GM18502 (cell line): ENCODE results near the gene TMEM19.

Source experiments
- ATAC-seq: cut with Tn5 transposase; IDR thresholded peaks from one replicate; pipeline ENCODE4 v1.9.1; 2021; ENCODE audit warnings: mild to moderate bottlenecking; ENCODE audit not compliant: unreplicated experiment, poor library complexity

Gene TMEM19

GRCh38 chr12:71708658-71709057 is 22.8 kb downstream of the TMEM19 start:
- ATAC-seq: no peak

DNA sequence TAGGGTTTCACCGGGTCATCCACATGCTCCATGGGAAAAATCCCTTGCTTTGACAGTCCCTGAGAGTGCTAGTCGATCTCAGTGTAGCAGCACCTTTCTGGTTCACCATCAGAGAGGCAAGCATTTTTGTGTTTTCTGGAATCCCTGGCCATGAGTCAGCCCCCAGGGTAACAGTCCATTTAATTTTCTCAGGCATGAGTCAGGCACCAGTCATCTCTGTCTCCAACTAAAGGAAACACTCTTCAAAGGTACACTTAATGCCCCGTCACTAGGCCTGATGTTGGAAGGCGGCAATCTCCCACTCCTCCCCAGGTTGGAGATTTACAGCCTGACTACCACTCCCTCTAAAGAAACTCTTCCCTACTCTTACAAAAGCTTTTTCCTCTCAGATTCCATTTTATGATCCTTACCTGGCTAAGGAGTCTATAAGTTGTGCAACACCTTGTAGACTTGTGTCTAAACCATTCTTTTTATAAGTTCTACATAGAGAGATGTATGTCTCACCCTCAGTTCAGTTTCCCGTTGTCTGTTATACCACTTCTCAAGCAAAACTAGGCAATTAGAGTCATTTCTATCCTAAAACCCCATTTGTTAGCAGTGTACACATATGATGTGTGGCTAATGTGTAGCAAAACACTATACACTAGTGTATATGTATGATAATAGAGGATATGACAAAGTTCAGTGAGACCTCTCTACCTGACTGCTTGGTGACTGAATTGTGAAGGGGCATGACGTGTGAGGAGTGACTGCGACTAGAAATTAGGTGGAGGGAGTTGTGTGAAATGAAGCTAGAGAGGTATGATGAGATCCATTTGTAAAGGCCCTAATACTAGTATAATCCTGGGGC is 24.6 kb downstream of the TMEM19 start:
- ATAC-seq: no peak

DNA sequence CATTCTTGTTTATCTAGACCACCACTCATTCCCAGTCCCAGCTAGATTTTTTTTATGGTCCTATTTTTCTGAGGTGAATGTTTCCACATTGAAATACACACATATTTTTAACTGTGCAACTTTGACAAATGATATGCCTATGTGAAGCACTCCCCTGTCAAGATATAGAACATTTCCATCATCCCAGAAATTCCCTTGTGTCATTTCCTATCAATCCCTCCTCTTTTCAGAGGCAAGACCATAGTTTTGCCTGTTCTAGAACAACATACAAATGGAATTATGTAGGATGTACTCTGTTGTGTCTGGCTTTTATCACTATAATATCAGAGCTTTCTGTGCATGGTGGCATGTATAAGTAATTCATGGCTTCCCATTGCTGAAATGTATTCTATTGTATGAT is 32.7 kb downstream of the TMEM19 start:
- ATAC-seq: no peak

DNA sequence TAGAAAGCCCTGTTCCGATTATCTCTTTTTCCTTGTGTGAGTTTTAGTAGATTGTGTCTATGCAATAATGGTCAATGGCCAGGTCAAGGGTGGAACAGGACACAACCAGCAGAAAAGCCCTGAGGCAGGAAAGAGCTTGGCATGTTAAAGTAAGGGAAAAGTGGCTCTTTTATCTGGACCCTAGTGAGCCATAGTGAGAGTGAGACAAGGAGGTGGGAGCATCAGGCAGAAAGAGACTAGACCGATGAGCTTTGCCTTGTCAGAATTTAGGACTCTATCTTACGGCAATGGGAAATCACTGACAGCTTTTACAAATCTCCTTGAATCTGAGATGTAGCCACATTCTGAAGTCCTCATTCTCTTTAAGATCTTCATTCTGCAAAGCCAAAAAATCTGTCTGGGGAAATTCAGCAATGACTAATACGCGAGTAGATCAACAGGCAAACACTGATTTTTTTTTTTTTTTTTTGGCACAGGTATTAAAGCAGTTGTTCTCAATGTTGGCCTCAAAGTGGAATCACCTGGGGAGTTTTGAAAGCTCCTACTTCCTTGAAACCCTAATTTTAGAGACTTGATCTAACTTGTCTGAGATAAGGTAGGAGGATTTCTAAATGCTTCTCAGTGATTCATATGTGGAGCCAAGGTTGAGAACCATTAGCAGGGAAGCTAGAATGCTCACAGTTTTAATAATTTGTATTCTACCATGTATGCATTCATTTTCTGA is 33.9 kb downstream of the TMEM19 start:
- ATAC-seq: no peak

DNA sequence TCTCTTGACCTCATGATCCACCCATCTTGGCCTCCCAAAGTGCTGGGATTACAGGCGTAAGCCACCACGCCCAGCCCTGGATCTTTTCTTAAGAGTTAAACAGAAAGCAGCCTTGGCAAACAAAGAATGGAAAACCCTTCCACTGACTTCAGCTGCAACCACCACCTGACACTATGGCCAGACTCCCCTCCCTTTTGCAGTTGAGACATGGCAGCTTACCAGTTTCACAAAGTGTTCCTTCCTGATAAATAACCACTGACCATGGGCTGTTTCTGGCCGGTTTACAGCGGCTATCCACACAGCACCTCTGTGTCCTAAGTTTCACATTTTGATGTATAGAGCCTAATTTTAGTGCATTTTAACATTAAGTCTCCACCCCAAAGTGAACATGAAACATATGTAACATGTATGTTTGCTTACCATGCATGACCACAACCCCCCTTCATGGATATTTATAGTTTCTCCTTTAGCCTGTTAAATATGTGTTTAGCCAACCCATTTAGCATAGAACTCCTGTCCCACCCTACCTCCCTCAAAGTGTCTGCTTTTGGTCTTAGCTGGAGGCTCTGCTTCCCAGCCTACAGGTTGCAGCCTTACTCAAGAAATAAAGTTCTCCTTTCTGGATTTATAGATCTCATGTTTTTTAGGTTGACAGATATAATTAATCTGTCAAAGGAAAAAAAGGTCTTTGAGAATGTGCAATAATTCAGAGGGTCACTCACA is 36.1 kb downstream of the TMEM19 start:
- no peak for ATAC-seq

DNA sequence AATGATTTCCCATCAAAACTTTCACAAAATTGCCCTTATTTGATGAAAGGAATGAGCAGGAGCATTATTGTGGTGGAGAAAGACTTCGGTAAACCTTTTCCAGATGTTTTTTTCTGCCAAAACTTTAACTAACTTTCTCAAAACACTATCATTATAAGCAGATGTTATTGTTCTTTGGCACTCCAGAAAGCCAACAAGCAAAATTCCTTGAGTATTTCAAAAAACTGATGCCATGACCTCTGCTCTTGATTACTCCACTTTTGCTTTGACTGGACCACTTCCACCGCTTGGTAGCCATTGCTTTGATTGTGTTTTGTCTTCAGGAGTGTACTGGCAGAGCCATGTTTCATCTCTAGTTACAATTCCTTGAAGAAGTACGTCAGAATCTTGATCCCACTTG is 39.1 kb downstream of the TMEM19 start:
- no peak for ATAC-seq

DNA sequence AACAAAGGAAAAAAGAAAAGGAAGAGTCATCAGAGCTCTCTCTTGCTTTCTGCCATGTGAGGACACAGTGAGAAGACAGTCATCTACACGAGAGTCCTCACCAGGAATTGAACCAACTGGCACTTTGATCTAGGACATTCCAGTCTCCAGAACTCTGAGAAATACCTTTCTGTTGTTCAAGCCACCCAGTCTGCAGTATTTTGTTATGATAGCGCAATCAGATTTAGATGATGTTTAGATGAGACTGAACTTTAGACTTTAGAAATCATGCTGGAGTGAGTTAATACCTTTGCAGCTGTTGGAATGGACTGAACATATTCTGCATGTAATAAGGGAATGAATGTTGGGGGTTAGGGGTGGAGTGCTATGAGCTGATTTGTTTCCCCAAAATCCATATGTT is 40.7 kb downstream of the TMEM19 start:
- ATAC-seq: no peak

DNA sequence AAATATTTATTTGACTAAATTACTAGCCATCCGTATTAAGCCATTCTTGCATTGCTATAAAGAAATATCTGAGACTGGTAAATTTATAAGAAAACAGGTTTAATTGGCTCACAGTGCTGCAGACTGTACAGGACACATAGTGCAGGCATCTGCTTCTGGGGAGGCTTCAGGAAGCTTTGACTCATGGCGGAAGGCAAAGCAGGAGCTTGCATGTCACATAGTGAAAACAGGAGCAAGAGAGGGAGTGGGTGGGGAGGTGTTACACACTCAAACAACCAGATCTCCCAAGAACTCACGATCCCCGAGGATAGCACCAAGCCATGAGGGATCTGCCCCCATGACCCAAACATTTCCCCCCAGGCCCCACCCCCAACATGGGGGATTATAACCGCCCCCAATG is 42.1 kb downstream of the TMEM19 start:
- ATAC-seq: no peak

DNA sequence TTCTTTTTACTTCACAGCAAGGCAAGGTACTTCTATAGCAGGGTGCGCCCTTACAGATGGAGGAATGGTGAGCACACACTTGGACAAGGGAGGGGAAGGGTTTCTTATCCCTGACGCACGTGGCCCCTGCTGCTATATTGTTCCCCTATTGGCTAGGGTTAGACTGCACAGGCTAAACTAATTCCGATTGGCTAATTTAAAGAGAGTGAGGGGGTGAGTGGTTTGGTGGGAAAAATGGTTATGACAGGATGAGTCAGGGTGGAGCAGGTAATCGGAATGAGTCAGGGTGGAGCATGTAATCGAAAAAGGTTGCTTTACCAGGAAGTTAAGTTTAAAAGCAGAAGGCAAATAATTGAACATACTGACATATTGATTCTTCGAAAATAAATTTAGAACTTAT is 45.1 kb downstream of the TMEM19 start:
- ATAC-seq: no peak

- ATAC-seq: no peak
Observed at GRCh38 chr12:71731439-71732356, 45.8 kb downstream of the TMEM19 start.

- no peak for ATAC-seq
Observed at GRCh38 chr12:71732357-71732712, 46.5 kb downstream of the TMEM19 start.

- ATAC-seq: no peak
Observed at GRCh38 chr12:71737197-71737596, 51.3 kb downstream of the TMEM19 start.

GRCh38 chr12:71742998-71743397 is 57.1 kb downstream of the TMEM19 start:
- no peak for ATAC-seq

DNA sequence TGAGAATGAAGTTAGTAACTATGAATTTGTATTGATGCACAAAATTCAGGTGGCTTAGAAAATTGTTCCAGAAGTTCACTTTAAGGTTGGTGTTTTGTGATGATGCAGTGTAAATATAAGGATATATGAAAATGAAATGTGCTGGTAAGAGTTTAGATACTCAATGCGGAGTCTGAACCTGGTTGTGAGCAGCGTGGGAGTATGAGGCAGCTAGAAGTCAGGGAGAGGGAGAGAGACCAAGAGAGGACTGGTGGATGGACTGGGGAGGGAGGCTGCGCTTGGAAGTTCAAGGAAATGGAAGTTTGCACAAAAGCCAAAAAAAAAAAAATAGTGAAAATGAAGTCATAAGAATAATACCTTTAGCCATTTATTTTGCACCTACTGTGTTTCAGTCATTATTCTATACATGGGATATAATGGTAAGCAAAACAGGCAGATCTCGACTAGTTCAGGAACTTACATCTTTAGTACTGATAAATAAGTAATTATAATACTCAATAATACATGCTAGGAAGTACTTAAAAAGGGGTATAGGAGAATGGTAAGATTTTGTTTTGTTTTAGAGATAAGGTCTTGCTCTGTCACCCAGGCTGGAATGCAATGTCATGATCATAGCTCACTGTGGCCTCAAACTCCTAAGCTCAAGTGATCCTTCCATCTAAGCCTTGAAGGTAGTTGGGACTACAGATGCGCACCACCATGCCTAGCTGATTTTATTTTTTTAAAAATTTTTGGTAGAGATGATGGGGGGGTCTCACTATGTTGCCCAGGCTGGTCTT is 58.8 kb downstream of the TMEM19 start:
- no peak for ATAC-seq

- peak; percentile 93 for ATAC-seq
Observed at GRCh38 chr12:71746974-71747611, 61.2 kb downstream of the TMEM19 start.

DNA sequence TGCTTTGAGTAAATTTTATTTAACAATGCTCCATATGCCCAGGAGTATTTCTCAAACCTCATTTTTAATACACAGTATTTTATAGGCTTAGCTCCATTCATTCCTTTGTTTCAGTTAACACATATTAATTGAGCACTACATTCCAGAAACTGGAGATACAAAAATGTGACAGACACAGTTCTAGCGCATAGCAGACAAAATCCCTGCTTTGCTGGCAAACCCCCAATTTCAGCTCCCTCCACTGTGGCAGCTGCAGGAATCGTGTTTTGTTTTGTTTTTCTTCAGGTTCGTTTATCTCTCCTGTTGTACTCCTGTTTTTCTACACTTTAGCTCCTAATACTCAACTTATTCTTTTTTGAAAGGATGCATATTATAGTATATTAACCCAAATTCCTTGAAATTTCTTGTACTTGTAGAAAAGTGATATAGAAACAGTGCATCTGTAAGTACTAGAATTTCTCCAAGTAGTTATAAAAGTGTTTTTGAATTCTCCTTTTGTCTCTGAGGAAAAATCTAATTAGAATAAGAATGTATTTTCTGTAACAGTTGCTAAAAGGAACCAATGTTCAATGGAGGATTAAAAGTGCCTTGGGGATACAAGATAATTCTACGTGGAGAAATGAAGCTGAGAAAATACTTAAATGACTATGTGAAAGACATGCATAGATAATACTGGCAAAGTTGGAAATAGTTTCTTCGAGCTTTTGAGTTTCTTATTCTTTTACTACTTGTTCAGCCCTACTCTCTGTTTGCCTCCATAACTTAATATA is 62.4 kb downstream of the TMEM19 start:
- ATAC-seq: no peak

DNA sequence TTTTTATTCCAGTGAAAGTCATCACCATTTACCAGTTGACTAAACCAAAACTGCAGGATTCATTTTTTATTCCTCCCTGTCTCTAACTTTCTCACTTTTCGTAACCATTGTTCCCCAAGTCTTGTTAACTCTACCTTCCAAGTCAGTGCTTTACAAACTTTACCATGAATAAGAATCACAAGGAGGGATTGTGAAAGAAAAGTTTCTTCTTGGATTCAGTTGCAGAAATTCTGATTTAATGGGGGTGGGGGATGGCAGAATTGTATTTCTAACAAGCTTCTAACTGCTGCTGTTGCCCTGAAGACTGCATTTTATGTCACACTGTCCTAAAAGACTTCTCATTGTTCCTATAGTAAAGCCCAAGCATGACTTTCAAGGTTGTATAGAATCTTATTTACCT is 63.8 kb downstream of the TMEM19 start:
- no peak for ATAC-seq

- no peak for ATAC-seq
Observed at GRCh38 chr12:71752891-71753290, 67.0 kb downstream of the TMEM19 start.
